IMR-90 (cell line): ENCODE data around the gene AFTPH. TPM values are rescaled to one million over a fixed set of nuclear protein-coding genes. Genes with fewer than 3 reads are reported as not detected.

ENCODE experiments used
- ATAC-seq: fragments of 200-7000 bp; cut with Tn5 transposase; 2 replicates; pipeline ENCODE4 v1.9.1; 2020; ENCODE audit warnings: low read depth, mild to moderate bottlenecking, moderate library complexity
- BruUV-seq: library from RNA; stranded (reverse); fragments of 400-500 nt; replicated peaks from 2 replicates; lab custom pipeline; 2021; lab: Mats Ljungman, UMichigan
- CTCF ChIA-PET: fragments of 300-600 bp; formaldehyde crosslinking; extraction: SDS; loops from one replicate; lab custom pipeline; 2021; ENCODE audit warnings: antibody characterized with exemption; lab: Yijun Ruan, JAX
- POLR2A ChIA-PET: fragments of 300-600 bp; sonication (Branson Sonifier 250); formaldehyde crosslinking; loops from one replicate; lab custom pipeline; 2022; ENCODE audit warnings: antibody characterized with exemption; ENCODE audit not compliant: unreplicated experiment; lab: Charles Lee
- DNase-seq: peaks from one replicate; pipeline ENCODE4 v3.0.0; 2013
- H2AFZ ChIP-seq: replicated peaks from 2 replicates; pipeline ENCODE3; 2013; ENCODE audit warnings: low read length, mild to moderate bottlenecking; ENCODE audit not compliant: poor library complexity
- H2AK5ac ChIP-seq: 2 replicates; pipeline ENCODE4 v1.6.1; 2013; ENCODE audit warnings: low read depth, low read length, inconsistent platforms
- H2AK9ac ChIP-seq: replicated peaks from 2 replicates; pipeline ENCODE3; 2013; ENCODE audit warnings: mild to moderate bottlenecking, low read depth, low read length, moderate library complexity; ENCODE audit not compliant: poor library complexity
- H2BK120ac ChIP-seq: 2 replicates; pipeline ENCODE4 v1.6.1; 2013; ENCODE audit warnings: low read depth, low read length, inconsistent platforms
- H2BK15ac ChIP-seq: 3 replicates; pipeline ENCODE4 v1.6.1; 2013; ENCODE audit warnings: low read depth, low read length, inconsistent platforms
- H2BK20ac ChIP-seq: 2 replicates; pipeline ENCODE4 v1.6.1; 2013; ENCODE audit warnings: low read depth, mild to moderate bottlenecking, inconsistent platforms, low read length, moderate library complexity
- H2BK5ac ChIP-seq: 2 replicates; pipeline ENCODE4 v1.6.1; 2013; ENCODE audit warnings: mild to moderate bottlenecking, low read depth, low read length, inconsistent platforms; ENCODE audit not compliant: poor library complexity, severe bottlenecking
- H3K14ac ChIP-seq: replicated peaks from 2 replicates; pipeline ENCODE4 v1.6.1; 2013; ENCODE audit warnings: low read depth, low read length, inconsistent platforms
- H3K18ac ChIP-seq: 2 replicates; pipeline ENCODE4 v1.6.1; 2013; ENCODE audit warnings: low read depth, low read length, control low read depth
- H3K23ac ChIP-seq: 2 replicates; pipeline ENCODE4 v1.6.1; 2013; ENCODE audit warnings: low read depth, low read length, inconsistent platforms
- H3K27ac ChIP-seq: 2 replicates; pipeline ENCODE4 v1.5.1; 2013; ENCODE audit warnings: mild to moderate bottlenecking, control low read depth, low read length; ENCODE audit not compliant: insufficient read depth
- H3K27me3 ChIP-seq: 2 replicates; pipeline ENCODE4 v1.6.1; 2013; ENCODE audit warnings: low read length; ENCODE audit not compliant: control insufficient read depth, insufficient read depth
- H3K36me3 ChIP-seq: 2 replicates; pipeline ENCODE4 v1.6.1; 2013; ENCODE audit warnings: low read length, mixed read lengths; ENCODE audit not compliant: control insufficient read depth, insufficient read depth
- H3K4ac ChIP-seq: 2 replicates; pipeline ENCODE4 v1.6.1; 2013; ENCODE audit warnings: low read depth, low read length, inconsistent platforms
- H3K4me1 ChIP-seq: 2 replicates; pipeline ENCODE4 v1.6.1; 2013; ENCODE audit warnings: low read length, mixed read lengths; ENCODE audit not compliant: control insufficient read depth, insufficient read depth
- H3K4me2 ChIP-seq: 2 replicates; pipeline ENCODE4 v1.6.1; 2013; ENCODE audit warnings: low read depth, mild to moderate bottlenecking, control low read depth, low read length, moderate library complexity
- H3K4me3 ChIP-seq: 2 replicates; pipeline ENCODE4 v1.5.1; 2013; ENCODE audit warnings: low read depth, mild to moderate bottlenecking, control low read depth, low read length, moderate library complexity; ENCODE audit not compliant: insufficient read depth
- H3K56ac ChIP-seq: 2 replicates; pipeline ENCODE4 v1.6.1; 2013; ENCODE audit warnings: low read length, inconsistent platforms; ENCODE audit not compliant: insufficient read depth; ENCODE audit errors: extremely low read depth
- H3K79me1 ChIP-seq, 2 experiments: 2 replicates each; pipeline ENCODE4 v1.6.1; 2013; ENCODE audit warnings: low read length in 2 of 2, inconsistent platforms in 1 of 2, low read depth in 1 of 2
- H3K9ac ChIP-seq: 2 replicates; pipeline ENCODE4 v1.6.1; 2013; ENCODE audit warnings: low read depth, low read length, control low read depth
- H3K9me1 ChIP-seq: 2 replicates; pipeline ENCODE4 v1.6.1; 2013; ENCODE audit warnings: low read length, inconsistent platforms; ENCODE audit not compliant: insufficient read depth
- H3K9me3 ChIP-seq: 2 replicates; pipeline ENCODE4 v1.6.1; 2013; ENCODE audit warnings: low read length; ENCODE audit not compliant: control insufficient read depth, insufficient read depth
- H4K20me1 ChIP-seq: 2 replicates; pipeline ENCODE4 v1.6.1; 2013; ENCODE audit warnings: low read length, inconsistent platforms; ENCODE audit not compliant: insufficient read depth
- H4K5ac ChIP-seq: 2 replicates; pipeline ENCODE4 v1.6.1; 2013; ENCODE audit warnings: mild to moderate bottlenecking, low read depth, low read length, control low read depth
- H4K8ac ChIP-seq, 2 experiments: 2 replicates each; pipeline ENCODE4 v1.6.1; 2013; ENCODE audit warnings: low read depth in 2 of 2, low read length in 2 of 2, control low read depth in 1 of 2, inconsistent platforms in 1 of 2
- H4K91ac ChIP-seq: 2 replicates; pipeline ENCODE4 v1.6.1; 2013; ENCODE audit warnings: low read depth, low read length, inconsistent platforms; ENCODE audit not compliant: insufficient read depth
- CEBPB ChIP-seq: IDR thresholded peaks from 2 replicates; pipeline ENCODE4 v1.6.1; 2012; ENCODE audit warnings: low read depth, low read length, improper control_type of control experiment
- CHD1 ChIP-seq: IDR thresholded peaks from 2 replicates; pipeline ENCODE4 v1.6.1; 2012; ENCODE audit warnings: low read depth, low read length, improper control_type of control experiment
- CTCF ChIP-seq: conservative IDR thresholded peaks from 2 replicates; pipeline ENCODE4 v1.5.1; 2012; ENCODE audit warnings: mild to moderate bottlenecking, low read depth, low read length, improper control_type of control experiment
- MXI1 ChIP-seq: IDR thresholded peaks from 2 replicates; pipeline ENCODE4 v1.6.1; 2012; ENCODE audit warnings: low read depth, mild to moderate bottlenecking, low read length, moderate library complexity, borderline replicate concordance
- NFE2L2 ChIP-seq: fragments of 150-350 bp; IDR thresholded peaks from 2 replicates; pipeline ENCODE4 v1.6.1; 2016; ENCODE audit warnings: low read depth, mild to moderate bottlenecking, low read length
- RFX5 ChIP-seq: IDR thresholded peaks from 2 replicates; pipeline ENCODE4 v1.8.0; 2012; ENCODE audit warnings: low read depth, mild to moderate bottlenecking, low read length, moderate library complexity
- SMC3 ChIP-seq: fragments of 150-350 bp; IDR thresholded peaks from 2 replicates; pipeline ENCODE4 v1.6.1; 2016; ENCODE audit warnings: low read depth, mild to moderate bottlenecking, antibody characterized with exemption, low read length, moderate library complexity
- USF2 ChIP-seq: fragments of 150-350 bp; IDR thresholded peaks from 2 replicates; pipeline ENCODE4 v1.6.1; 2017; ENCODE audit warnings: mild to moderate bottlenecking, antibody characterized with exemption, low read length, low read depth
- WGBS, 2 experiments: methylation state at CpG; one replicate each; pipeline versions ENCODE4 v1.1.5 to v1.1.7; 2013; ENCODE audit warnings: missing lambda C conversion rate in 2 of 2; ENCODE audit not compliant: insufficient read length in 1 of 2; ENCODE audit errors: extremely low coverage in 2 of 2; 5-methylcytosine and 5-hydroxymethylcytosine counted together
- dilution Hi-C: fragments of 300-500 bp; cut with HindIII; formaldehyde crosslinking; loops from one replicate; pipeline ENCODE4 v1.14.3; 2018; ENCODE audit warnings: low sequenced_read_pairs; ENCODE audit not compliant: unreplicated experiment
- in situ Hi-C: fragments of 300-500 bp; cut with MboI; formaldehyde crosslinking; loops from 3 replicates; pipeline ENCODE4 v1.14.3; 2019; ENCODE audit warnings: low sequenced_read_pairs, inconsistent platforms, mixed read lengths
- intact Hi-C: fragments of 100-400 bp; cut with micrococcal nuclease; formaldehyde crosslinking; loops from 2 replicates; pipeline ENCODE4 v1.10.0; 2022
- polyA plus RNA-seq, 3 experiments: library from polyadenylated mRNA; depleted of rRNA; stranded (reverse); fragments of >200 nt; gene quantifications; 2 replicates each; pipeline ENCODE4 v1.2.3, GENCODE V29; 2012; ENCODE audit warnings: low replicate concordance in 1 of 3
- total RNA-seq: library from RNA; depleted of rRNA; stranded (reverse); fragments of >200 nt; gene quantifications from 2 replicates; pipeline ENCODE4 v1.2.3, GENCODE V29; 2012

The AFTPH gene
- total and polyA plus RNA-seq, 2 of the 4 experiments (the other 2 are of a cell fraction), result 9.4 to 19.9 TPM

GRCh38 chr2:64477979-64478378 lies 46.1 kb upstream of the AFTPH start:
- Histone ChIP-seq H2AFZ (no peak overlapping the region), H2BK120ac (no peak overlapping the region), H2AK9ac (no peak overlapping the region), H3K27ac (no peak overlapping the region), H3K9me3 (no peaks in the 10 kb centered on the region), H2BK20ac (no peak overlapping the region), H3K4ac (no peak overlapping the region), H3K4me1 (no peaks in the 10 kb centered on the region), H3K9ac (no peak overlapping the region), H3K79me1 (no peaks in the 10 kb centered on the region), H4K91ac (no peak overlapping the region), H3K27me3 (peaks cover 58% of the 10 kb centered on the region), H2AK5ac (no peak overlapping the region), H4K20me1 (no peaks in the 10 kb centered on the region), H3K56ac (no peak overlapping the region), H3K4me3 (no peak overlapping the region), H2BK15ac (no peak overlapping the region), H4K5ac (no peak overlapping the region), H3K36me3 (no peaks in the 10 kb centered on the region), H3K4me2 (no peak overlapping the region), H4K8ac (no peak overlapping the region), H3K18ac (no peak overlapping the region), H3K23ac (no peak overlapping the region), H3K9me1 (no peaks in the 10 kb centered on the region), H3K14ac (no peak overlapping the region), H2BK5ac (no peak overlapping the region)
- TF ChIP-seq SMC3, result no peak
- no peak for TF ChIP-seq CEBPB
- no peak for TF ChIP-seq USF2
- TF ChIP-seq MXI1, result no peak
- TF ChIP-seq RFX5, result no peak
- no peak for TF ChIP-seq NFE2L2
- TF ChIP-seq CHD1, result no peak
- TF ChIP-seq CTCF, result no peak
- DNase-seq, result no peak
- ATAC-seq, result no peak
- CTCF ChIA-PET, result no interaction called here
- WGBS, 2 experiments, result no CpG with 5 or more reads among the region's 4 CpGs
- in situ Hi-C loops (no loop called here), dilution Hi-C loops (no loop called here), intact Hi-C loops (no loop called here)
- no TSS peak for BruUV-seq
- POLR2A ChIA-PET, result no interaction called here
